Fibroblast of pulmonary artery (primary cell): ENCODE results near the gene APBB1.

Source experiments
- DNase-seq: peaks from one replicate; pipeline ENCODE4 v3.0.0-alpha.2; 2010; ENCODE audit warnings: low read depth
- H3K4me3 ChIP-seq: replicated peaks from 2 replicates; pipeline ENCODE4 v1.5.1; 2011; ENCODE audit warnings: low read depth, mild to moderate bottlenecking, control low read depth, low read length, moderate library complexity
- TF ChIP-seq, protein P1 (sequence below): IDR thresholded peaks from 2 replicates; pipeline ENCODE4 v1.5.1; 2011; ENCODE audit warnings: mild to moderate bottlenecking, control low read depth, low read length, inconsistent platforms; ENCODE audit errors: missing control alignments

The APBB1 gene

DNA sequence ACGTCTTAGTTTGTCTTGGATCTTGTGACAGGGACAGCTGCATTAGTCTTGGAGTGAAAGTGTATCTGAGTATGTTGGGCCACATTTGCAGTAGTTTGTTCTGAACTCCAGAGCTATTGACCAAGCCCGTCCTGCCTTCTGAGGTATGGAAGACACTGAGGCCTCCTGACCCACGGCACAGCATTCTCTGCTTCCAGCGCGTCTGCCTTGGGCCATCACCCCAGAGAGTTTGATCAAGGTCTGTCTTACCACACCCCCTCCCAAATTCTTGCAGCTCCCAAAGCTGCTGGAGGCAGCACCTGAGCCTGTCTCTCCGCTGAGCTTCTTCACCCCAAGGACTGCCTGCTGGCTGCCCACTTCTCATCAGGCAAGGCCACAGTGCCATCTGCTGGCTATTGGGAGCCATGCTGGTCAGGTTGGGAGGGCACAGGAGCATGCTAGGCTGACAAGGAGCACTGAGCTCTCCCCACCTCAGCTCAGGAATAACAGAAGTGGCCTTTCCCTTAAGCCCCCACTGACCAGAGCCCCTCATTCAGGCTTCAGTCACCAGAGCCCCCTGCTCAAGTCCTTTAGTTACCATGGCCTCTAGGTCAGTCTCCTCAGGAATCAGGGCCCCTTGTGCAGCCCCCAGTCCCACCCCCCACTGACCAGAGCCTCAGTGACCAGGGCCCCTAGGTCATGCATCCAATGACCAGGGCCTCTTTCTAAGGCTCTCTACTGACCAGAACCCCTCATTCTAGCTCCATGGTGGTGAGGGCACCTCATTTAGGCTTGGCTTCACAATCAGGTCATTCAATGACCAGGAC lies 55.8 kb downstream of the APBB1 start:
- DNase-seq = peak; percentile 88
- TF ChIP-seq, protein P1, sequence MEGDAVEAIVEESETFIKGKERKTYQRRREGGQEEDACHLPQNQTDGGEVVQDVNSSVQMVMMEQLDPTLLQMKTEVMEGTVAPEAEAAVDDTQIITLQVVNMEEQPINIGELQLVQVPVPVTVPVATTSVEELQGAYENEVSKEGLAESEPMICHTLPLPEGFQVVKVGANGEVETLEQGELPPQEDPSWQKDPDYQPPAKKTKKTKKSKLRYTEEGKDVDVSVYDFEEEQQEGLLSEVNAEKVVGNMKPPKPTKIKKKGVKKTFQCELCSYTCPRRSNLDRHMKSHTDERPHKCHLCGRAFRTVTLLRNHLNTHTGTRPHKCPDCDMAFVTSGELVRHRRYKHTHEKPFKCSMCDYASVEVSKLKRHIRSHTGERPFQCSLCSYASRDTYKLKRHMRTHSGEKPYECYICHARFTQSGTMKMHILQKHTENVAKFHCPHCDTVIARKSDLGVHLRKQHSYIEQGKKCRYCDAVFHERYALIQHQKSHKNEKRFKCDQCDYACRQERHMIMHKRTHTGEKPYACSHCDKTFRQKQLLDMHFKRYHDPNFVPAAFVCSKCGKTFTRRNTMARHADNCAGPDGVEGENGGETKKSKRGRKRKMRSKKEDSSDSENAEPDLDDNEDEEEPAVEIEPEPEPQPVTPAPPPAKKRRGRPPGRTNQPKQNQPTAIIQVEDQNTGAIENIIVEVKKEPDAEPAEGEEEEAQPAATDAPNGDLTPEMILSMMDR = no peak
- H3K4me3 ChIP-seq = no peak overlapping the region

DNA sequence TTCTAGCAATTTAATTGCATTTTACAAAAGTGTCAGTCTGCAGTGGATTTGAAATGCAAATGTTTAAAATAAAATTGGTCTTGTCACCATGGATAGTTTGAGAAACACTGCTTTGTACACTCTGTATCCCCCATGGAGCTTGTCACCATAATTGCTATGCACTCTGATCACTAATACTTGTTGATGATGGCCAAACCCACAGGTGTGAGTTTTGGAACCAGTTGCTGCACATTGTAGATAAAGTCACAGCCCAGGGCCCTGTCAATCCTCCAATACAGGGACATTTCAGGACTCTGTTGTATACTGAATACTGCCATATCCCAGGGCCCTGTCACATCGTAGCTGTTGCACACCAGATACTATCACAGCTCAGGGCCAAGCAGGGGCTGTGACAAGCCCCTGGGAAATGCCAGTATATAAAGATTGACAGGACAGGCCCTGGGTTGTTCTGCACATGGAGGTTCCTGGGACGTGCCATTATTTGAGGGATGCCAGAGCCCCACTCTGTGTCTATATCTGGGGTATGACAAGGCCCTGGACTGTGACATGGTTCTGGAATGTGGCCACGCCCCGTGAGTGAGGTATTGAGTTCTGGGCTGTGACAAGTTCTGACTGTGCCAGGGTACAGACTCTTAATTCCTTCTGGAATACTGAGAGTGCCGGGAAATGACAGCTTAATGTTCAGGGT lies 56.6 kb downstream of the APBB1 start:
- TF ChIP-seq, protein P1 = no peak
- DNase-seq = no peak

GRCh38 chr11:6360183-6360582 lies 58.7 kb downstream of the APBB1 start:
- TF ChIP-seq, protein P1 = no peak
- no peak for DNase-seq
- H3K4me3 ChIP-seq = no peak overlapping the region

More for the DNA sequence above, 56.6 kb downstream of the APBB1 start:
- no peak overlapping the region for H3K4me3 ChIP-seq

DNA sequence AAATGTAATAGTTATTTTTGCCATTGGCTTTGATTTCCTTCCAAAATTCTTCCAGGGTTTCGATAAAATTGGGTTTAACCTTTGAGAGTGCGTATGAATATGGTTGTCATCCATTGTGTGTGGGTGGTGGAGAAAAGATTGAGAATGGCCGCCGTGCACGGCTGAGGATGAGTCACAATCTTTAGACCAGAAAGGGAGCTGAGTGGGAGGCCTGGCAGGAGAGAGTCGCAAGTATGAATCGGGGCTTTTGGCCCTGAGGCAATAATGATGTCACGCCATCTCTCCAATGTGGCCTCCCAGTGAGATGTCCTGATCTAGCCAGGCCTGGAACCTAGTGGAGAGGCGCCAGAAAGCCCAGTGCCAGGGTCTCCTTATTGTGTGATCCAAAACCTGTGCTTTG lies 61.7 kb downstream of the APBB1 start:
- TF ChIP-seq, protein P1 = no peak
- peak; percentile 92 for DNase-seq
- no peak overlapping the region for H3K4me3 ChIP-seq

DNA sequence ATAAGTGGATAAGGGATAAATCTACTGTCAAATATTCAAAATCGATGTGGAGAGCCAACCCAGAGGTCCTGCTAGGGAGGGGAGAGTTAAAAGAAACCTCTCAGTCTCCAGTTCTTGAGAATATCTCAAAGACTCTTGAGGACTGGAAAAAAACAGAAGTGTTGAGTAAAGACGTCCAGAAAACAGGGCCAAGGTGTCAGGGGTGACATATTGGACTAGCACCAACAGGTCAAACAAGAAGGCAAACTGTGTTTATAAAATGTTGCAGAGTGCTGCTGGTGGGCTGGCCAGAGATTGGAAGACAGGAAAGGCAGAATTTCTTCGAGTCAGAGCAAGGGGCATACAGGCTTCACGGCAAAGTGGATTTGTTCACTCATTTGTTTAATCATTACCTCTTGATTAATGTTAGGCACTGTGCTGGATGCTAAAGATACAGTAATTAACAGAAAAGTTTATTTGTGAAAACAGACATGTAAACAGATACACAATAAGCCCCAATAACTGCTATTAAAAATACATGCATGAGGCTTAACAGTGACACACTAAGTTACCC lies 62.3 kb downstream of the APBB1 start:
- H3K4me3 ChIP-seq = no peak overlapping the region
- TF ChIP-seq, protein P1 = no peak
- DNase-seq = no peak

- no peak for DNase-seq
- TF ChIP-seq, protein P1 = no peak
- no peak overlapping the region for H3K4me3 ChIP-seq
Observed at GRCh38 chr11:6354651-6355485, 64.0 kb downstream of the APBB1 start.
